Choroid plexus epithelial cell (primary cell): ENCODE measurements around the gene DSN1.

Experiments used
- DNase-seq: peaks from one replicate; pipeline ENCODE4 v3.0.0-alpha.2; 2010; ENCODE audit warnings: low read depth
- H3K4me3 ChIP-seq: 2 replicates; pipeline ENCODE4 v1.5.1; 2011; ENCODE audit warnings: low read depth, mild to moderate bottlenecking, control low read depth, low read length, moderate library complexity
- CTCF ChIP-seq: conservative IDR thresholded peaks from 2 replicates; pipeline ENCODE4 v1.5.1; 2011; ENCODE audit warnings: low read depth, mild to moderate bottlenecking, control low read depth, inconsistent platforms, low read length, moderate library complexity

DSN1 gene

GRCh38 chr20:36760647-36761046 is 12.9 kb downstream of the DSN1 start:
- DNase-seq, result no peak
- H3K4me3 ChIP-seq, result no peak overlapping the region
- TF ChIP-seq CTCF, result no peak

DNA sequence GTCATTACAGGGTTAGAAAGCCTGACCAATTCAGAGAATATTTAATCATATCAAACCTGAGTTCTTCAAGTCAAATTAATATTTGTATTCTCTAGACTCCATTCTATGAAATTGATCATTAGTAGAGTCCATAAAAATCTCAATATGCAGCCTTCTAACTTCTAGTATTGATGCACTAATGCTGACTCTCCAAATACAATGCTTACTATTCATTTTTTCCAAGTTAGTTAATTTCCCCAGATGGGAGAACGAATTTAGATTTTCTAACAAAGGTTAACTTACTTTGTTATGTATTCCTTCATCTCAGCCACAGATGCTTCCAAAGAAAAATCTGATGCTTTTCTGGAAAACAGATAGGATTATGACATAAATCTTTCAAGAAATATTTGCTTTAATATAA is 15.3 kb downstream of the DSN1 start:
- no peak for TF ChIP-seq CTCF
- no peak for DNase-seq
- no peak overlapping the region for H3K4me3 ChIP-seq

DNA sequence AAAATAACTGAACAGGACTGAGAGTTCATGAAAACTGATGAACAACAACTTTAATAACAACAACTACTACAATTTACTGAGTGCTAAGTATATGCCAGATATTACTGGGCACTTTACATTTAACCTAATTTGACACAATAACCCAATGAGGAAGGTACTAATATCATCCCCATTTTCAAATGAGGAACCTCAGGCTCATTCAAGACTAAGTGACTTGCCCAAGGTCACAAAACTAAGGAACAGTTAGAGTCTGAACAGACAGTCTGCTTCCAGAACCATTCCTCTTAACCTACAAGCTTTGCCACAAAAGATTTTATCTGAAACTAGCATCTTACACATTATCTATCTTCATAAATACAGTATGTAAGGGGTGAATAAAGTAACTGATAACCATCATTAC is 17.1 kb downstream of the DSN1 start:
- H3K4me3 ChIP-seq, result no peak overlapping the region
- no peak for DNase-seq
- no peak for TF ChIP-seq CTCF

- DNase-seq, result peak; percentile 93
- H3K4me3 ChIP-seq, result no peak overlapping the region
These were observed 18.8 kb downstream of the DSN1 start for GRCh38 chr20:36754656-36755222.

DNA sequence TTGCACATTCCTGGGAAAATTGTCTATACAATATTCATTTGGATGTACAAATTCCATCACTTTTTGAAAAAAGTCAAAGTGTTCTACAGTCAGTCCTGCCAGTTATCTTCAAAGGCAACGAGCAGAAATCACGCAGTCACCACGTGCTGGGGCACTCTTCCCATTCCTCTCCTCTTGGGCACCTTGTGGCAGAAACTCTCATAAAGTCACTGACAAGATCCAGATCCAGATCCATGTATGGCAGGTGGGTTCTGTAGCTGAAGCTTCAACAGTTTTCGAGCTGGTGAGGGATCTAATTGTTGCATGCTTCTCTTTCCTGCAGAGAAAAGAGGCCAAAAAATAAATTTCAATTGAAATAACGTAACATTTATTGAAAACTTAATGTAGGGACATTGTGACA is 21.0 kb downstream of the DSN1 start:
- DNase-seq, result no peak
- no peak for TF ChIP-seq CTCF
- H3K4me3 ChIP-seq, result no peak overlapping the region

More at GRCh38 chr20:36754656-36755222, 18.8 kb downstream of the DSN1 start:
- TF ChIP-seq CTCF, result peak; percentile 95

GRCh38 chr20:36745927-36746659 is 27.5 kb downstream of the DSN1 start, which contains the start of gene NDRG3:
NDRG3 (minus strand) TSS chr20:36746090; CDS start chr20:36721735, 24,355 bp downstream.
- peak within 1 kb of the TSS; percentile 76 for H3K4me3 ChIP-seq
- TF ChIP-seq CTCF, result no peak
- peak; percentile 95 for DNase-seq
